ENCODE results near the gene BABAM2. TPM values are rescaled to one million over a fixed set of nuclear protein-coding genes. Genes with fewer than 3 reads are reported as not detected.

BABAM2 gene
- polyA plus RNA-seq, 3 donors = 33.2 to 52.8 (median 49.3) TPM

DNA sequence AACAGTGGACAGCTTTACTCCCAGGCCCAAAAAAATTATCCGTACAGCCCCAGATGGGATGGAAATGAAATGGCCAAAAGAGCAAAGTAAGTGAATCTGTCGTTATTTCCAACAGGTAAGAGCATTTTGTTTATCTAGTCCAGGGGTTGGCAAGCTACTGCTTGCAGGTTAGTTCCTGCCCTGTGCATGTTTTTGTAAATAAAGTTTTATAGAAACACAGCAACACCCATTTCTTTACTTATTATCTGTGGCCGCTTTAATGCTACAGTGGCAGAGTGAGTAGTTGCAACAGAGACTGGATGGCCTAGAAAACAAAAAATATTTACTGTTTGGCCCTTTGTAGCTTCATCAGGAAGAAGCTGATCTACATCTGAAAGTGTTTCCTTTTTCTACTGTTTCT, 407.9 kb downstream of the BABAM2 start:
- Histone ChIP-seq H3K9me3 (replicated peaks in 1 of 2; ENCODE audit: control insufficient read depth in 1 of 2, insufficient read depth in 1 of 2, low read length in 2 of 2) (no peaks in the 10 kb centered on the region), H3K36me3 (replicated peaks in 1 of 2; ENCODE audit: control insufficient read depth in 1 of 2, insufficient read depth in 2 of 2, low read length in 2 of 2) (peaks cover 7 to 53% of the 10 kb centered on the region in 2 donors), H3K4me2 (replicated peaks; ENCODE audit: extremely low read depth, low read length, poor library complexity, severe bottlenecking) (no peak overlapping the region), H3K4me1 (ENCODE audit: control insufficient read depth in 1 of 2, insufficient read depth in 2 of 2, low read length in 2 of 2) (no peaks in the 10 kb centered on the region), H3K9ac (ENCODE audit: insufficient read depth, low read length, poor library complexity, severe bottlenecking) (no peak overlapping the region), H4K20me1 (ENCODE audit: insufficient read depth, low read length) (no peaks in the 10 kb centered on the region), H3K79me2 (ENCODE audit: insufficient read depth, low read length) (no peaks in the 10 kb centered on the region), H3K27ac (ENCODE audit: low read depth in 1 of 2, low read length in 2 of 2) (no peak overlapping the region), H3K4me3 (replicated peaks in 1 of 3; ENCODE audit: low read depth in 2 of 3, low read length in 3 of 3) (no peak overlapping the region), H3K27me3 (ENCODE audit: control insufficient read depth in 2 of 2, insufficient read depth in 2 of 2, low read length in 2 of 2) (no peaks in the 10 kb centered on the region), H2AFZ (ENCODE audit: insufficient read depth, low read depth, low read length, poor library complexity, severe bottlenecking) (no peak overlapping the region)
- H3K4me3 Mint-ChIP-seq = no peak overlapping the region
- peaks cover 0 to 2% (median 0%) of the 10 kb centered on the region in 7 donors for H3K9me3 Mint-ChIP-seq
- intact Hi-C loops (cut with micrococcal nuclease) = no loop called here
- H3K27ac Mint-ChIP-seq = no peak overlapping the region
- no peak for DNase-seq
- peaks cover 40 to 48% of the 10 kb centered on the region in 2 donors for H3K36me3 Mint-ChIP-seq
- no CpG with 5 or more reads among the region's 3 CpGs for WGBS (ENCODE audit: insufficient coverage)
- no peaks in the 10 kb centered on the region for H3K4me1 Mint-ChIP-seq
- TF ChIP-seq, protein P1, sequence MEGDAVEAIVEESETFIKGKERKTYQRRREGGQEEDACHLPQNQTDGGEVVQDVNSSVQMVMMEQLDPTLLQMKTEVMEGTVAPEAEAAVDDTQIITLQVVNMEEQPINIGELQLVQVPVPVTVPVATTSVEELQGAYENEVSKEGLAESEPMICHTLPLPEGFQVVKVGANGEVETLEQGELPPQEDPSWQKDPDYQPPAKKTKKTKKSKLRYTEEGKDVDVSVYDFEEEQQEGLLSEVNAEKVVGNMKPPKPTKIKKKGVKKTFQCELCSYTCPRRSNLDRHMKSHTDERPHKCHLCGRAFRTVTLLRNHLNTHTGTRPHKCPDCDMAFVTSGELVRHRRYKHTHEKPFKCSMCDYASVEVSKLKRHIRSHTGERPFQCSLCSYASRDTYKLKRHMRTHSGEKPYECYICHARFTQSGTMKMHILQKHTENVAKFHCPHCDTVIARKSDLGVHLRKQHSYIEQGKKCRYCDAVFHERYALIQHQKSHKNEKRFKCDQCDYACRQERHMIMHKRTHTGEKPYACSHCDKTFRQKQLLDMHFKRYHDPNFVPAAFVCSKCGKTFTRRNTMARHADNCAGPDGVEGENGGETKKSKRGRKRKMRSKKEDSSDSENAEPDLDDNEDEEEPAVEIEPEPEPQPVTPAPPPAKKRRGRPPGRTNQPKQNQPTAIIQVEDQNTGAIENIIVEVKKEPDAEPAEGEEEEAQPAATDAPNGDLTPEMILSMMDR (IDR thresholded peaks at IDR 0.05) = no peak
- H3K27me3 Mint-ChIP-seq (ENCODE audit: low read depth in 3 of 3) = no peaks in the 10 kb centered on the region

DNA sequence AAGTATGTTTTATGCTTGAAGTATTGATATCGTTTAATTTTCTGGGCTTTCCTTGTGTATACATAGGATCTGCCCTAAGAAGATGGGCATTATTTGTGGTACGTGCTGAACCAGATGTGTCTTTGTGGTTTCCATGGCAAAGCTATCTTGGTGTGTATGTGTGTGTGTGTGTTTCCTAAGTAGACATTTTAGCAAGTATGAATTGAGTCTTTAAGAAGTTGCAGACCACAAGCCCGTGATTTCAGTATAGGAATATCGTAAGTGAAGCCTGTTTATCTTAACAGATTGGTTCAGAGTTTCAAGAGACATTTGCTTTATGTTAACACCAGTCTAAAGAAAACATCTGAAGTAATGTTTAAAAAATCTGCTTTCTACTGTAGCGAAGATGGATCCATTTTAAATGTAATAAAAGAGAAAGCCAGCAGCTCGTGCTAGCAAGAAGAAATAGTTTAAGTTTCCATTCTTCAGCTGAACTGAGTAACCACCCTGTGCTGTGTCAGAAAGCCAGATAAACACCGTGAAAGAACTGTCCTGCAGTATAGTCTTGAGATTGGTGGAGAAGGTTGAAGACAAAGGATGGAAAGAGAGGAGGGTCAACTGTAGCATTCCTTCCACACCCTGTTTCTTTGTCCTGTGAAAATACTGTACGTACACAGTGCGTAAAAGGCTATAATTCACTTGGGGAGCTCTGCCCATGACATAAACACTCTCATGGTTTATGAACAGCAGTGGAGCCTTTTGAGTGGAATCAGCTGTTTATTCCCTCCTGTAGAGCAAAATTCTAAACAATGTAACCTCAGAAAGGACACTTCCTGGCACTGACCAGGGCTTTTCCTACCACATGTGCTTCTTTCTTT, 410.2 kb downstream of the BABAM2 start:
- Mint-ChIP-seq H3K27ac (peak overlapping the region in 2 of 7 donors; percentile 30 to 66), H3K4me3 (no peak overlapping the region), H3K9me3 (peaks cover 3 to 13% (median 11%) of the 10 kb centered on the region in 7 donors), H3K27me3 (ENCODE audit: low read depth in 3 of 3) (no peaks in the 10 kb centered on the region), H3K4me1 (no peaks in the 10 kb centered on the region), H3K36me3 (peaks cover 43 to 64% of the 10 kb centered on the region in 2 donors)
- Histone ChIP-seq H3K9me3 (replicated peaks in 1 of 2; ENCODE audit: control insufficient read depth in 1 of 2, insufficient read depth in 1 of 2, low read length in 2 of 2) (peaks cover 6 to 11% of the 10 kb centered on the region in 2 donors), H3K4me3 (replicated peaks in 1 of 3; ENCODE audit: low read depth in 2 of 3, low read length in 3 of 3) (no peak overlapping the region), H3K9ac (ENCODE audit: insufficient read depth, low read length, poor library complexity, severe bottlenecking) (no peak overlapping the region), H2AFZ (ENCODE audit: insufficient read depth, low read depth, low read length, poor library complexity, severe bottlenecking) (no peak overlapping the region), H3K4me1 (ENCODE audit: control insufficient read depth in 1 of 2, insufficient read depth in 2 of 2, low read length in 2 of 2) (no peaks in the 10 kb centered on the region), H3K27ac (ENCODE audit: low read depth in 1 of 2, low read length in 2 of 2) (no peak overlapping the region), H3K79me2 (ENCODE audit: insufficient read depth, low read length) (no peaks in the 10 kb centered on the region), H3K4me2 (replicated peaks; ENCODE audit: extremely low read depth, low read length, poor library complexity, severe bottlenecking) (no peak overlapping the region), H4K20me1 (ENCODE audit: insufficient read depth, low read length) (no peaks in the 10 kb centered on the region), H3K27me3 (ENCODE audit: control insufficient read depth in 2 of 2, insufficient read depth in 2 of 2, low read length in 2 of 2) (no peaks in the 10 kb centered on the region), H3K36me3 (replicated peaks in 1 of 2; ENCODE audit: control insufficient read depth in 1 of 2, insufficient read depth in 2 of 2, low read length in 2 of 2) (peaks cover 12 to 67% of the 10 kb centered on the region in 2 donors)
- WGBS (ENCODE audit: insufficient coverage) = 92% methylated on average over 4 of the region's 9 CpGs
- TF ChIP-seq, protein P1 (IDR thresholded peaks at IDR 0.05) = no peak
- DNase-seq = no peak
- intact Hi-C loops (cut with micrococcal nuclease) = no loop called here
